BLaER1 treated with 17β-estradiol and CSF1 and Interleukin-3, amounts not matched to agents 10 nM and 100 nM (cell line): Measurements from ENCODE around the gene PRR5L.
A peak's percentile ranks its signal among the peaks of the same experiment; 100 is the strongest.

Source experiments
- H3K27ac ChIP-seq, 11 experiments: shearing (Covaris generic); formaldehyde crosslinking; 2 replicates each; pipeline ENCODE4 v1.8.1; 2022
- H3K27me3 ChIP-seq, 11 experiments: shearing (Covaris generic); formaldehyde crosslinking; 2 replicates each; pipeline ENCODE4 v1.8.1; 2022
- H3K36me3 ChIP-seq, 11 experiments: shearing (Covaris generic); formaldehyde crosslinking; 2 replicates each; pipeline ENCODE4 v1.8.1; 2022
- H3K4me1 ChIP-seq, 10 experiments: shearing (Covaris generic); formaldehyde crosslinking; 2 replicates each; pipeline ENCODE4 v1.8.1; 2022
- H3K4me2 ChIP-seq, 11 experiments: shearing (Covaris generic); formaldehyde crosslinking; 2 replicates each; pipeline ENCODE4 v1.8.1; 2022
- H3K4me3 ChIP-seq, 10 experiments: shearing (Covaris generic); formaldehyde crosslinking; 2 replicates each; pipeline ENCODE4 v1.8.1; 2022
- H3K9ac ChIP-seq, 11 experiments: shearing (Covaris generic); formaldehyde crosslinking; 2 replicates each; pipeline ENCODE4 v1.8.1; 2022
- H3K9me3 ChIP-seq, 11 experiments: shearing (Covaris generic); formaldehyde crosslinking; replicated peaks in 1 of 11; 2 replicates each; pipeline ENCODE4 v1.8.1; 2022
- H4K20me1 ChIP-seq, 11 experiments: shearing (Covaris generic); formaldehyde crosslinking; 2 replicates each; pipeline ENCODE4 v1.8.1; 2022
- Cebpa-rat ChIP-seq, 11 experiments: shearing (Covaris generic); IDR thresholded peaks; 2 replicates each; pipeline ENCODE4 v1.8.1; 2022

The PRR5L gene

DNA sequence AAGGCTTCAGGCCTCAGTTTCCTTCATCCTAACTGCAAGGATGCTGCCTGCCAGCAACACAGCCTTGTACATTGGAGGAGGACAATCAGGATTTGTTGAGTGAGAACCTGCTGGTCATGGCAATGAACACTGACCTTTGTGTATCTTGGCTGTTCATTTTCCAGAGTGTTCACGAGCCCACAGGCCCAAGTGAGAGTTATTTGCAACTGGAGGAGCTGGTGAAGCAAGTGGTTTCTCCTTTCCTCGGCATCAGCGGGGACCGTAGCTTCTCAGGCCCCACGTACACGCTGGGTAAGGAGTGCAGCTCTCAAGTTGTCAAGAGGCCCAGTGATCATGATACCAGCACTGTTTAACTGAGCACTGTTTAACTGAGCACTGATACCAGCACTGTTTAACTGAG, 155.0 kb downstream of the PRR5L start:
- Histone ChIP-seq H3K27ac (peak overlapping the region in 6 of 11 experiments; percentile 50 to 71 (median 66); a peak in 8 of 22 replicates), H3K9me3 (no peaks in the 10 kb centered on the region), H3K4me1 (peaks cover 66 to 72% (median 70%) of the 10 kb centered on the region in 10 experiments), H3K27me3 (no peaks in the 10 kb centered on the region), H3K4me2 (peak overlapping the region; percentile 67 to 92 (median 87)), H3K9ac (0 out of 22 replicates have a peak overlapping the region, but pooled peaks of 1 of the 11 experiments have one; percentile 13), H4K20me1 (peaks cover 0 to 2% (median 0%) of the 10 kb centered on the region in 11 experiments; a peak in 2 of 22 replicates), H3K36me3 (peaks cover 11 to 33% (median 31%) of the 10 kb centered on the region in 11 experiments; a peak in 20 of 22 replicates), H3K4me3 (no peak overlapping the region)
- no peak for TF ChIP-seq Cebpa-rat (IDR thresholded peaks at IDR 0.05)

DNA sequence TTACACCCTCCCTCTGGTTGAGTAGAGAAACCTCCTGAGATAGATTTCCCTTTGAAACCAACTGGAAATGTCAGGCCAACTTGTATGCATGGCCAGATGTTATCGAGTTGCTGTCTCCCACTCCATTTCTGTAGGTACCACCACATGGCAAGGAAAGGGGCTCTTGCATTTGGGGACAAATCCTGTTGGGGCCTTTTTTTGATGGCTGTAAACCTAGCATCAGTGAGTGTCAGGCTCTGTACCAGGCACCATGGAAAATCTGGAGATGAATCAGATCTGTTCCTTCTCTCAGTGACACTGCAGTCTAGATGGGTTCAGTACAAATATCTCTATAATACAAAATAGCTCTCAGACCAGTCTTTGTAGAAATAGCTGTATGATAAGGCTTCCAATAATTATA, 155.6 kb downstream of the PRR5L start:
- Histone ChIP-seq H3K27me3 (no peaks in the 10 kb centered on the region), H3K9me3 (no peaks in the 10 kb centered on the region), H3K9ac (peak overlapping the region in 1 of 11 experiments; percentile 16; a peak in 1 of 22 replicates), H3K4me2 (peak overlapping the region; percentile 67 to 92 (median 87)), H3K27ac (peak overlapping the region in 7 of 11 experiments; percentile 50 to 71 (median 66); a peak in 14 of 22 replicates), H3K36me3 (peaks cover 7 to 28% (median 25%) of the 10 kb centered on the region in 11 experiments; a peak in 20 of 22 replicates), H4K20me1 (peaks cover 0 to 4% (median 0%) of the 10 kb centered on the region in 11 experiments; a peak in 2 of 22 replicates), H3K4me3 (no peak overlapping the region), H3K4me1 (peaks cover 73 to 78% (median 77%) of the 10 kb centered on the region in 10 experiments)
- TF ChIP-seq Cebpa-rat (IDR thresholded peaks at IDR 0.05): no peak

DNA sequence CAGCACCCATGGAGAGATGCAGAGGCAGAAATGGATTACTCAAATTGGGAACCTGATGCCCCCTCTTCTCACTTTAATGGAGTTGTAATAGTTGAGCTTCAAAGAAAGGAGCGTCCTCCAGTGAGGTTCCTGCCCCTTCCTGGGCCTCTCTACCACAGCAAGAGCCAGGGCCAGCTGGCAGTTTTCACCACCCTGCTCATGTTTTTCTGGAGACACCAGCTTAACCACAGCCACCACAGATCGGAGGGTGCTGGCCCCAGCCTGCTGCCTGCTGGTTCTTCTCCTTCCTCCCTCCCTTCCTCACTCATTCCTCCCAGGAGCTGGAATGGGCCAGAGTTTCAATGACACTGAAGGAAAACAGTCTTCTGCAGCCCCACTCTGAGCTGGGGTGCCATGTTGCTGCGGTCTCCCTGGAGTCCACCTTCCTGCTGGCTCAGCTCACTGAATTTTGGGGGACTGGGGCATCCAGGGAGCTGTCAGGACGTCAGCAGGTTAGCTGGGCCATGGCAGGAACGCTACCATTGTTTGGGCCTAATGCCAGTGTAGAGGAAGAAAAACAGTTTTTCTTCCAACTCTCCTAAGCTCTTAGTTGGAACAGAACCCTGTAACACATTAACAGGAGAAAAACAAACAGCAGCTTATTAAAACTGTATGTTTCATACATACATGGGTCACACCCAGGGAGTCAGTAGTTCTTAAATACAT, 156.3 kb downstream of the PRR5L start:
- Histone ChIP-seq H3K27ac (peak overlapping the region in 9 of 11 experiments; percentile 3 to 71 (median 65); a peak in 15 of 22 replicates), H3K4me1 (peaks cover 76 to 83% (median 82%) of the 10 kb centered on the region in 10 experiments), H3K36me3 (peaks cover under 1 to 27% (median 18%) of the 10 kb centered on the region in 11 experiments; a peak in 20 of 22 replicates)

DNA sequence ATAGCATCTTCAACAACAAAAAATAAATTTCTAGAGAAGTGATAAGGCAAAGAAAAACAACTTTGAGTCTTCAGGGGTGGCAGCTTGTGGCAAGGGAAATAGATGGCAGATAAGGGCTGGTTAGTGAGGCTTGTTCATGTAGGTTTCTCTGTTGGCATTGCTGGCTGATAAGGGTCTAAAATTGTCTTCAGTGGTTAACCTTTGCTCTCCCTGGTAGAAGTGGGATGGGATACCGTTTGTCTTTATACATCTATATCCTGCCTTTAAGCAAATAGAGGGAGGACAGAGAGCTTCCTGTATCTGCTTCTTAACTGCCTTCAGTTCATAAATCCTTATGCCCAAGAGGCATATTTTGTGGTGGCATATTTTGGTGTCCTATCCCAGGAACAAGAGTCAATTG, 156.9 kb downstream of the PRR5L start:
- H3K27ac ChIP-seq: peak overlapping the region in 9 of 11 experiments; percentile 3 to 71 (median 65); a peak in 16 of 22 replicates
- peaks cover 0 to 22% (median 14%) of the 10 kb centered on the region in 11 experiments; a peak in 21 of 22 replicates for H3K36me3 ChIP-seq
- H3K4me1 ChIP-seq: peaks cover 76 to 86% (median 82%) of the 10 kb centered on the region in 10 experiments
- H3K9me3 ChIP-seq: no peaks in the 10 kb centered on the region
- no peak for TF ChIP-seq Cebpa-rat (IDR thresholded peaks at IDR 0.05)
- no peaks in the 10 kb centered on the region for H3K27me3 ChIP-seq
- H4K20me1 ChIP-seq: peaks cover 0 to 4% (median 0%) of the 10 kb centered on the region in 11 experiments; a peak in 2 of 22 replicates
- no peak overlapping the region for H3K4me3 ChIP-seq
- peak overlapping the region in 2 of 11 experiments; percentile 24 to 34; a peak in 2 of 22 replicates for H3K9ac ChIP-seq
- peak overlapping the region; percentile 67 to 92 (median 87); a peak in 21 of 22 replicates for H3K4me2 ChIP-seq

More for the DNA sequence above, 156.3 kb downstream of the PRR5L start:
- TF ChIP-seq Cebpa-rat (IDR thresholded peaks at IDR 0.05): no peak
- Histone ChIP-seq H3K27me3 (no peaks in the 10 kb centered on the region), H4K20me1 (peaks cover 0 to 4% (median 0%) of the 10 kb centered on the region in 11 experiments; a peak in 2 of 22 replicates), H3K4me3 (0 out of 20 replicates have a peak overlapping the region, but pooled peaks of 1 of the 10 experiments have one; percentile 12), H3K4me2 (peak overlapping the region; percentile 67 to 92 (median 87)), H3K9me3 (no peaks in the 10 kb centered on the region), H3K9ac (peak overlapping the region in 3 of 11 experiments; percentile 16 to 28 (median 24); a peak in 4 of 22 replicates)

DNA sequence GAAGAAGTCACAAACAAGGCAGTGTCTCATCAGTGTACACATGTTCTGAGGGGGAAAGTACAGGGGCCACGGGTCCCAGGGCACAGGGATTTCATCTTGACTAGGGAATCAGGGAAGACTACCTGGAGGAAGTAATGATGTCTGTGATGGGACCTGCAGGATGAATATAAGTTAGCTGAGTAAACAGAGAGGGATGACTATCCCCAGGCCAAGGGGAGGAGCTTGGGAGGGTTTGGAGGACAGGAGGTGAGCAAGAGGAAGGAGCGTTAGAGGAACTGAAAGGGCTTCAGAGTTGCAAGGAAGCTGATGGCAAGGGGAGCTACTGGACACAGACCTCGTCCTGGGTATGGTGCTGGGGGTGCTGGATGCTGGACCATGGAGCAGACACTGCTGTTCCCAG, 157.6 kb downstream of the PRR5L start:
- H3K4me2 ChIP-seq: peak overlapping the region; percentile 67 to 92 (median 87)
- peak overlapping the region in 4 of 11 experiments; percentile 15 to 34 (median 26); a peak in 2 of 22 replicates for H3K9ac ChIP-seq
- peaks cover 0 to 14% (median 7%) of the 10 kb centered on the region in 11 experiments; a peak in 13 of 22 replicates for H3K36me3 ChIP-seq
- H3K4me1 ChIP-seq: peaks cover 76 to 86% (median 83%) of the 10 kb centered on the region in 10 experiments
- TF ChIP-seq Cebpa-rat (IDR thresholded peaks at IDR 0.05): no peak
- H3K27ac ChIP-seq: peak overlapping the region in 8 of 11 experiments; percentile 25 to 76 (median 66); a peak in 15 of 22 replicates
- peaks cover 0 to 4% (median 0%) of the 10 kb centered on the region in 11 experiments; a peak in 2 of 22 replicates for H4K20me1 ChIP-seq
- H3K27me3 ChIP-seq: no peaks in the 10 kb centered on the region
- peak overlapping the region in 1 of 10 experiments; percentile 27; a peak in 1 of 20 replicates for H3K4me3 ChIP-seq
- H3K9me3 ChIP-seq: no peaks in the 10 kb centered on the region

DNA sequence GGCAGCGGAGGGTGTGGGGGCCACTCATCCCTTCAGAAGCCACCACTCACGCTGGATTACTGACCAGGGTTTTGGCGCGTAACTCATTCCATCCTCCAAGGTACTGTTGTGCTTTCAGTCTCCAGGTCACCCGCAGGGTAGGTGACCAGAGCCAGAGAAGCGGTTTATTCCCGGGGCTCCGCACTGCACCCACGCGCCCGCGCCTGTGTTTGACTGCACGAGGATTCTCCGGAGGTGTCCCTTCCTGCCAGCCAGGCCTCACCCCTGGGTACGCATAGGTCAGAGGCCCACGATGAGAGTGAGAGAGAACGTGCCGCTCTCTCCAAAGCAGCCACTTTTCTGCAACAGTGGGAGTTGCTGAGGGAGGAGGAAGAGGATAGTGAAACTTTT, 158.5 kb downstream of the PRR5L start:
- Histone ChIP-seq H3K36me3 (peaks cover 0 to 8% (median 3%) of the 10 kb centered on the region in 11 experiments; a peak in 6 of 22 replicates), H3K27me3 (no peaks in the 10 kb centered on the region), H3K9ac (peak overlapping the region in 8 of 11 experiments; percentile 6 to 71 (median 64); a peak in 10 of 22 replicates), H3K9me3 (no peaks in the 10 kb centered on the region), H3K4me3 (no peak overlapping the region; a peak in 1 of 20 replicates), H3K4me1 (peaks cover 75 to 90% (median 87%) of the 10 kb centered on the region in 10 experiments), H3K4me2 (peak overlapping the region; percentile 67 to 92 (median 87)), H3K27ac (peak overlapping the region in 7 of 11 experiments; percentile 62 to 76 (median 71); a peak in 11 of 22 replicates), H4K20me1 (peaks cover 0 to 4% (median 0%) of the 10 kb centered on the region in 11 experiments; a peak in 2 of 22 replicates)
- TF ChIP-seq Cebpa-rat (IDR thresholded peaks at IDR 0.05): no peak

DNA sequence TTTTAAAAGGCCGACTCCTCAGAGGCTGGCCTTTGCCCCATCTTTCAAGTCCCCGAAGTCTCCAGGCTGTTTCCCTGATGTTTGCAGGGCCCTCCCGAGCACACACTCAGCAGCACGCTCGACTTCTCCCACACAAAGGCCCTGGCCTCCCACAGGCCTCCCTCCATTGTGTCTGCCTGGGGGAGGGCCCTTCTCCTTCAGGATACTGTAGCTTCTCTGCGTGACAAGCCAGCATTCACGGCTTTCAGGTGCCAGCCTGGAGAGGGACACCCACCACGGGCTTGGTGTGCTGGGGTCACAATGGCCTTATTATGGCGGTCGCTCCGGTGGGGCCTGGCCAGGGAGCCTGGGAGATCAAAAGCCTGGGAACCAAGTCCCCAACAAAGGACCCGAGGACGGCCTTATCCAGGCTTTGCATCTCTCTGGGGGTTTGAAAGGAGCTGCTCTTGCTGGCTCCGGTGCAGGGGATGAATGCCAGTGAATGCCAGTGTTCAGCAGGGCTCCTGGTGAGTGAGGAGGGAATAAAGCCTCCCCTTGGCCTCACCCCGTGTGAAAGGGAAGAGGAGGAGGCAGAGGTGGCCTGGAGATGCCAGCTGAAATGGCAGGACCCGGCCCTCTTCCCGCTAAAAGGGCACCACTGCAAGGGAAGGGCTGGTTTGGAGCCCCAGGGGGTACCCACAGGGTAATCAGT, 159.0 kb downstream of the PRR5L start:
- Histone ChIP-seq H3K9me3 (no peaks in the 10 kb centered on the region), H3K9ac (peak overlapping the region; percentile 40 to 71 (median 66); a peak in 21 of 22 replicates), H3K4me3 (peak overlapping the region in 2 of 10 experiments; percentile 5 to 32; a peak in 1 of 20 replicates), H3K27me3 (no peaks in the 10 kb centered on the region), H3K4me2 (peak overlapping the region; percentile 67 to 92 (median 87)), H3K4me1 (peaks cover 70 to 85% (median 83%) of the 10 kb centered on the region in 10 experiments), H3K27ac (peak overlapping the region; percentile 15 to 76 (median 70); a peak in 19 of 22 replicates), H3K36me3 (peaks cover 0 to 8% (median 3%) of the 10 kb centered on the region in 11 experiments; a peak in 6 of 22 replicates), H4K20me1 (peaks cover 0 to 4% (median 0%) of the 10 kb centered on the region in 11 experiments; a peak in 2 of 22 replicates)
- no peak for TF ChIP-seq Cebpa-rat (IDR thresholded peaks at IDR 0.05)

DNA sequence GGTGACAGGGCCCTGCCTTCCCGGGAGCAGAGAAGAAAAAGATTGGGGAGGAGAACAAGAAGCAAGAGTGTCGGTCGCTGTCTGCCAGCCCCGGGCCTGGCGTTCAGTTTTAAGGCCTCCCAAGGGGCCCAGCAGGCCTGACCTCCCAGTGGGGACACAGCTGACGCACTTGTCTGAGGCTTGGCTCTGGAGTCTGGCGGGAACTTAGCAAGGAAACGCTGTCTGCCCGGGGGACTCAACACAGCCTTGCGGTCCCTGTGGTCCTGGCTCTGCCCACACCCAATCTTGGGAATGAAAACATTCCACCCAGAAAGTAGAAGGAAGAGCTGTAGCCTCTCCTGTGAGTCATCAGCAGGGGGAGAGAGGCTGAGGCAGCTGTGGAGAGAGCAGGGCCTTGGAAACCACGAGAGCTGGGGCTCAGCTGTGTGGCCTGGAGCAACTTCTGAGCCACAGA, 159.6 kb downstream of the PRR5L start:
- peak overlapping the region in 3 of 10 experiments; percentile 5 to 32 (median 14); a peak in 2 of 20 replicates for H3K4me3 ChIP-seq
- H3K4me2 ChIP-seq: peak overlapping the region; percentile 67 to 92 (median 87)
- peaks cover 64 to 79% (median 77%) of the 10 kb centered on the region in 10 experiments for H3K4me1 ChIP-seq
- peaks cover 0 to 8% (median 3%) of the 10 kb centered on the region in 11 experiments; a peak in 6 of 22 replicates for H3K36me3 ChIP-seq
- H4K20me1 ChIP-seq: peaks cover 0 to 4% (median 0%) of the 10 kb centered on the region in 11 experiments; a peak in 2 of 22 replicates
- peak overlapping the region; percentile 40 to 71 (median 66); a peak in 21 of 22 replicates for H3K9ac ChIP-seq
- H3K27ac ChIP-seq: peak overlapping the region; percentile 30 to 76 (median 70); a peak in 20 of 22 replicates
- no peak for TF ChIP-seq Cebpa-rat (IDR thresholded peaks at IDR 0.05)
- H3K9me3 ChIP-seq: no peaks in the 10 kb centered on the region
- H3K27me3 ChIP-seq: no peaks in the 10 kb centered on the region
